Heart left ventricle (tissue), 16 donors: ENCODE data around the gene TEF. TPM values are rescaled to one million over a fixed set of nuclear protein-coding genes. Genes with fewer than 3 reads are reported as not detected.
A peak's percentile ranks its signal among the peaks of the same experiment; 100 is the strongest.

Experiments
- ATAC-seq, 4 donors: fragments of 200-7000 bp; cut with Tn5 transposase; one replicate each; pipeline ENCODE4 v1.9.1; 2020 to 2022; ENCODE audit warnings: moderate library complexity in 4 of 4, mild to moderate bottlenecking in 3 of 4, moderate number of reproducible peaks in 1 of 4
- DNase-seq, 5 donors: peaks; one replicate each; pipeline ENCODE4 v3.0.0-alpha.2; 2020
- H3K27ac ChIP-seq, 12 donors: fragments of 200-600 bp; sonication (generic) in 4 of 12; one replicate each; pipeline versions ENCODE4 v1.5.0 to v1.8.0; 2016 to 2022; ENCODE audit warnings: mild to moderate bottlenecking in 2 of 12
- H3K27me3 ChIP-seq, 9 donors: fragments of 200-600 bp; sonication (generic) in 2 of 9; one replicate each; pipeline versions ENCODE4 v1.5.1 to v1.8.0; 2016 to 2022; ENCODE audit warnings: mild to moderate bottlenecking in 3 of 9
- H3K36me3 ChIP-seq, 9 donors: fragments of 200-600 bp; sonication (generic) in 2 of 9; one replicate each; pipeline versions ENCODE4 v1.5.0 to v1.8.0; 2018 to 2022; ENCODE audit warnings: mild to moderate bottlenecking in 2 of 9
- H3K4me1 ChIP-seq, 12 donors: fragments of 200-600 bp; sonication (generic) in 4 of 12; one replicate each; pipeline versions ENCODE4 v1.5.0 to v1.8.0; 2016 to 2022; ENCODE audit warnings: mild to moderate bottlenecking in 3 of 12
- H3K4me3 ChIP-seq, 12 donors: fragments of 200-600 bp; sonication (generic) in 4 of 12; one replicate each; pipeline versions ENCODE4 v1.5.0 to v1.8.0; 2017 to 2022; ENCODE audit warnings: mild to moderate bottlenecking in 9 of 12, moderate library complexity in 4 of 12
- H3K9me3 ChIP-seq, 12 donors: fragments of 200-600 bp; sonication (generic) in 4 of 12; one replicate each; pipeline versions ENCODE4 v1.5.0 to v1.8.0; 2016 to 2022; ENCODE audit warnings: mild to moderate bottlenecking in 1 of 12
- CTCF ChIP-seq, 12 donors: fragments of 200-600 bp; sonication (generic) in 4 of 12; IDR thresholded peaks; one replicate each; pipeline versions ENCODE4 v1.5.0 to v1.8.0; 2018 to 2022; ENCODE audit warnings: antibody characterized with exemption in 12 of 12, mild to moderate bottlenecking in 5 of 12
- POLR2A ChIP-seq, 2 donors: fragments of 450-650 bp; IDR thresholded peaks; one replicate each; pipeline ENCODE4 v1.6.1; 2017; ENCODE audit warnings: antibody characterized with exemption in 2 of 2, mild to moderate bottlenecking in 2 of 2, moderate library complexity in 2 of 2
- WGBS, 4 donors: extraction: QIAGEN DNeasy Blood & Tissue Kit in 2 of 4; methylation state at CpG; one replicate each; pipeline versions ENCODE4 v1.1.5 to v1.1.7; 2013 to 2018; 5-methylcytosine and 5-hydroxymethylcytosine counted together
- intact Hi-C, 10 donors: fragments of 100-400 bp; cut with DNase I; formaldehyde crosslinking; loops; one replicate each; pipeline versions ENCODE4 v1.11.1 to v1.14.2; 2022
- long read RNA-seq, 3 donors: library from polyadenylated mRNA; unstranded; transcript quantifications; one replicate each; pipeline ENCODE4 v2.0.0, GENCODE V29; 2020 to 2021
- polyA plus RNA-seq, 2 donors: library from polyadenylated mRNA; stranded (reverse); fragments of 200-250 nt; gene quantifications; one replicate each; pipeline ENCODE4 v1.2.3, GENCODE V29; 2013
- total RNA-seq, 9 donors: library from RNA; depleted of rRNA in 2 of 9; stranded (reverse); fragments of >200 nt in 2 of 9; fragmentation: NEBNext Ultra II Directional in 3 of 9; extraction: Animal tissue kit (Norgen Biotek cat#: 25700) in 3 of 9; gene quantifications; one replicate each; pipeline versions ENCODE4 v1.1.0 to v1.2.4, GENCODE V29; 2016 to 2023
- donor health status: ischemic (EF 13 %, LVEDD 7.1; RV severe dilation, severe dysfunction).
- donor health status: healthy with polysubstance abuse.
- donor health status: DM: no; HTN: yes; CAD: no.
- donor health status: DM: no; HTN: no; CAD: no.
- donor health status: ischemic (EF 25% LVEDD 6.9; RV normal size, moderate dysfunction).
- donor health status: ischemic (EF 25% LVEDD 5.7; RV mildly dilated, moderate dysfunction).
- donor health status: healthy.
- donor health status: DM: yes; HTN: yes; CAD: no.
- donor health status: ischemic (EF 35%, LVEDD 5.7; RV mildly dilated, moderate dysfunction).
- donor health status: nonischemic (EF 11% LVEDD 7.7; RV severe dilation, severe dysfunction).
- donor health status: DM: yes; HTN: yes; CAD: no.
- donor health status: PGD.
- donor health status: ischemic (EF 29% LVEDD 5.4; RV normal size, mild dysfunction).
- donor health status: nonischemic (EF 23%, LVEDD 6.1; RV moderate dilation, normal function).

The TEF gene
- total RNA-seq, result 10 to 100 TPM in 8 of 9 donors, 1 to 10 TPM in 1; 7.2 to 35.3 (median 19.6) TPM
- 10 to 100 TPM in 1 of 2 donors, 1 to 10 TPM in 1; 9.9 to 15.8 TPM for polyA plus RNA-seq
- long read RNA-seq, donor 1, full-length matches to known transcripts, result 24 of 91 reads
- long read RNA-seq, donor 1, partial matches to known transcripts, result 41 of 91 reads
- long read RNA-seq, donor 1, other reads (novel, unspliced or antisense), result 26 of 91 reads
- long read RNA-seq, donor 2, full-length matches to known transcripts, result 4 of 29 reads
- long read RNA-seq, donor 2, partial matches to known transcripts, result 25 of 29 reads
- long read RNA-seq, donor 2, other reads (novel, unspliced or antisense), result 0 of 29 reads
- long read RNA-seq, donor 3, full-length matches to known transcripts, result 4 of 23 reads
- long read RNA-seq, donor 3, partial matches to known transcripts, result 19 of 23 reads
- long read RNA-seq, donor 3, other reads (novel, unspliced or antisense), result 0 of 23 reads

- TF ChIP-seq CTCF (IDR thresholded peaks at IDR 0.05) (no peak), POLR2A (IDR thresholded peaks at IDR 0.05) (peak in 1 of 2 donors; percentile 51)
- DNase-seq (peak; percentile 99), ATAC-seq (peak; percentile 89 to 93 (median 91))
- no peaks in the 10 kb centered on the region for H3K27me3 ChIP-seq
- no peaks in the 10 kb centered on the region for H3K9me3 ChIP-seq
- 0 to 1% (median 0%) methylated on average over 1 to 84 of the region's 84 CpGs for WGBS, 4 donors
- intact Hi-C loops, result loop anchor here in 2 of 10 donors (1.0 to 5.0 kb wide), 2 partner anchors 95 to 289 kb away; partner anchors contain the start of genes EP300 (in 1 of the 2) and RANGAP1 (in 1 of the 2)
- H3K4me3 ChIP-seq, result peak within 1 kb of the TSS; percentile 57 to 100 (median 89)
- peaks cover 0 to 36% (median 25%) of the 10 kb centered on the region in 12 donors for H3K4me1 ChIP-seq
- H3K36me3 ChIP-seq, result peaks cover 0 to 4% (median 0%) of the 10 kb centered on the region in 9 donors
- H3K27ac ChIP-seq, result peak within 1 kb of the TSS; percentile 88 to 100 (median 97)
Observed at GRCh38 chr22:41381329-41382097, at the start of gene TEF. TEF (plus strand) TSS chr22:41381942; CDS start chr22:41382045, 103 bp downstream.

GRCh38 chr22:41332217-41332939, 49.4 kb upstream of the TEF start:
- DNase-seq (no peak), ATAC-seq (no peak)
- intact Hi-C loops, result no loop called here
- 84 to 94% (median 89%) methylated on average over 13 to 15 of the region's 15 CpGs for WGBS, 4 donors
- no peak overlapping the region for H3K4me3 ChIP-seq
- peaks cover 0 to 21% (median 9%) of the 10 kb centered on the region in 12 donors for H3K4me1 ChIP-seq
- peaks cover 5 to 93% (median 67%) of the 10 kb centered on the region in 9 donors for H3K36me3 ChIP-seq
- no peaks in the 10 kb centered on the region for H3K9me3 ChIP-seq
- TF ChIP-seq POLR2A (IDR thresholded peaks at IDR 0.05) (no peak), CTCF (IDR thresholded peaks at IDR 0.05) (no peak)
- no peak overlapping the region for H3K27ac ChIP-seq
- no peaks in the 10 kb centered on the region for H3K27me3 ChIP-seq

GRCh38 chr22:41333806-41334205, 47.9 kb upstream of the TEF start:
- ATAC-seq (no peak), DNase-seq (no peak)
- Histone ChIP-seq H3K27me3 (no peaks in the 10 kb centered on the region), H3K9me3 (no peaks in the 10 kb centered on the region), H3K36me3 (peaks cover 0 to 84% (median 60%) of the 10 kb centered on the region in 9 donors), H3K4me3 (no peak overlapping the region), H3K4me1 (peaks cover 0 to 21% (median 9%) of the 10 kb centered on the region in 12 donors), H3K27ac (peak overlapping the region in 2 of 12 donors; percentile 40 to 80)
- intact Hi-C loops, result no loop called here
- WGBS, 4 donors, result 90 to 96% (median 93%) methylated on average over 3 of the region's 3 CpGs
- TF ChIP-seq POLR2A (IDR thresholded peaks at IDR 0.05) (no peak), CTCF (IDR thresholded peaks at IDR 0.05) (no peak)
